ENCODE measurements around the gene HOXB2. TPM values are rescaled to one million over a fixed set of nuclear protein-coding genes. Genes with fewer than 3 reads are reported as not detected.

The HOXB2 gene
- total RNA-seq, 1 experiment from 2014 or later, result not detected

GRCh38 chr17:48552466-48553189 lies 7.7 kb upstream of the HOXB2 start:
- H4K8ac ChIP-seq (replicated peaks; ENCODE audit: insufficient read length, low read depth, low read length), result no peak overlapping the region
- H3K4me3 Mint-ChIP-seq, result no peak overlapping the region; a peak in 1 of 5 replicates
- DNase-seq, result peak; percentile 77

More at GRCh38 chr17:48552466-48553189, 7.7 kb upstream of the HOXB2 start:
- no peaks in the 10 kb centered on the region for H3K23me2 ChIP-seq (ENCODE audit: insufficient read length, low read depth, low read length, poor library complexity, severe bottlenecking)
- Mint-ChIP-seq H3K9me3 (peaks cover 11% of the 10 kb centered on the region in 2 experiments; a peak in 4 of 5 replicates), H3K27ac (no peak overlapping the region), H3K36me3 (ENCODE audit: insufficient read depth in 1 of 3, low read depth in 3 of 3) (no peaks in the 10 kb centered on the region), H3K27me3 (ENCODE audit: low read depth) (peaks cover 99% of the 10 kb centered on the region), H3K4me1 (peaks cover 23 to 47% of the 10 kb centered on the region in 2 experiments)
- no peak overlapping the region for H2BK15ac ChIP-seq (ENCODE audit: low read depth, low read length)
- no peak overlapping the region for H4K91ac ChIP-seq (ENCODE audit: insufficient read length, low read depth, low read length)
- H3K56ac ChIP-seq (ENCODE audit: insufficient read length, low read depth, low read length), result no peak overlapping the region
- no peak overlapping the region for H3K14ac ChIP-seq (ENCODE audit: insufficient read depth, low read length)
- H4K5ac ChIP-seq (ENCODE audit: insufficient read length, low read depth, low read length), result no peak overlapping the region
- H2BK5ac ChIP-seq (ENCODE audit: insufficient read length, low read length), result no peak overlapping the region
- peaks cover 3% of the 10 kb centered on the region; the same call in 1 of the 2 replicates for H3K4me1 ChIP-seq (ENCODE audit: insufficient read depth, low read length)
- H2BK20ac ChIP-seq (ENCODE audit: low read depth, low read length, poor library complexity, severe bottlenecking), result no peak overlapping the region
- no peak overlapping the region for H3K18ac ChIP-seq (ENCODE audit: insufficient read length, low read depth, low read length)
- no peak overlapping the region for H3T11ph ChIP-seq (ENCODE audit: low read length)
- no peak for TF ChIP-seq CTCF (conservative IDR thresholded peaks at IDR 0.05)
- H3K27ac ChIP-seq (ENCODE audit: insufficient read length, low read depth, low read length), result no peak overlapping the region
- no peak overlapping the region for H3K4ac ChIP-seq (ENCODE audit: low read depth, low read length)
- peaks cover 91% of the 10 kb centered on the region for H3K27me3 ChIP-seq (ENCODE audit: insufficient read depth, low read length)
- no peaks in the 10 kb centered on the region for H3K9me3 ChIP-seq (ENCODE audit: control insufficient read depth, low read depth, low read length)
- H3K23ac ChIP-seq (ENCODE audit: insufficient read length, low read depth, low read length), result no peak overlapping the region
- no peak overlapping the region for H2BK120ac ChIP-seq (ENCODE audit: low read depth, low read length, poor library complexity, severe bottlenecking)
- no peak overlapping the region for H3K4me2 ChIP-seq (ENCODE audit: insufficient read depth, insufficient read length, low read length)
- peaks cover 3% of the 10 kb centered on the region for H4K20me1 ChIP-seq (ENCODE audit: control insufficient read depth, insufficient read depth, insufficient read length)
- no peak overlapping the region for H2AFZ ChIP-seq (ENCODE audit: low read length)
- H3K9ac ChIP-seq (ENCODE audit: extremely low read depth, insufficient read length, low read length), result no peak overlapping the region
- no peak overlapping the region for H2BK12ac ChIP-seq (ENCODE audit: insufficient read length, low read depth, low read length)
- no peaks in the 10 kb centered on the region for H3K79me2 ChIP-seq (ENCODE audit: insufficient read depth, low read length)
- WGBS (ENCODE audit: extremely low coverage, insufficient read length, low lambda C conversion rate), result no CpG with 5 or more reads among the region's 11 CpGs
- no peaks in the 10 kb centered on the region for H3K79me1 ChIP-seq (ENCODE audit: insufficient read depth, low read depth, low read length, poor library complexity, severe bottlenecking)
- no peak overlapping the region for H2AK5ac ChIP-seq (ENCODE audit: insufficient read length, low read length)
